ENCODE data around the gene ARHGAP8. TPM values are rescaled to one million over a fixed set of nuclear protein-coding genes. Genes with fewer than 3 reads are reported as not detected.
"Not testable (repeated sequence)": the region's sequence is repeated elsewhere in the genome, so short reads cannot be mapped to it uniquely, and the experiment has no call there.

ARHGAP8 gene
- total RNA-seq, 2 experiments from 2014 or later = 5.7 to 6.3 TPM

GRCh38 chr22:44848296-44848741, 95.9 kb downstream of the ARHGAP8 start:
- H3K9me3 Mint-ChIP-seq = no peaks in the 10 kb centered on the region
- H3K27ac Mint-ChIP-seq = no peak overlapping the region
- Histone ChIP-seq H3K36me3 (ENCODE audit: insufficient read depth, low read length) (no peaks in the 10 kb centered on the region), H3K4me3 (ENCODE audit: low read length) (no peak overlapping the region), H3K27me3 (ENCODE audit: control insufficient read depth in 1 of 2, insufficient read depth in 2 of 2, low read length in 2 of 2) (no peaks in the 10 kb centered on the region), H3K27ac (ENCODE audit: low read depth in 1 of 2, low read length in 2 of 2) (no peak overlapping the region), H3K9me3 (ENCODE audit: control insufficient read depth in 1 of 2, insufficient read depth in 1 of 2, low read length in 2 of 2) (peaks cover 13 to 28% of the 10 kb centered on the region in 2 experiments), H3K4me1 (ENCODE audit: insufficient read depth, low read length) (no peaks in the 10 kb centered on the region)
- no peaks in the 10 kb centered on the region for H3K4me1 Mint-ChIP-seq (ENCODE audit: low read depth)
- ATAC-seq (ENCODE audit: poor library complexity) = no peak
- POLR2A ChIA-PET = no interaction called here
- TF ChIP-seq CTCF (IDR thresholded peaks at IDR 0.05) = no peak
- no peak overlapping the region for H3K4me3 Mint-ChIP-seq
- CTCF ChIA-PET = no interaction called here
- H3K27me3 Mint-ChIP-seq = no peaks in the 10 kb centered on the region
- no peak for DNase-seq
- H3K36me3 Mint-ChIP-seq (ENCODE audit: low read depth) = no peaks in the 10 kb centered on the region
- intact Hi-C loops (cut with DNase I, micrococcal nuclease) = no loop called here

- Mint-ChIP-seq H3K36me3 (ENCODE audit: low read depth) (no peaks in the 10 kb centered on the region), H3K4me1 (ENCODE audit: low read depth) (no peaks in the 10 kb centered on the region), H3K4me3 (no peak overlapping the region), H3K9me3 (no peaks in the 10 kb centered on the region), H3K27ac (no peak overlapping the region), H3K27me3 (no peaks in the 10 kb centered on the region)
- H3K9me3 ChIP-seq (ENCODE audit: control insufficient read depth in 1 of 2, insufficient read depth in 1 of 2, low read length in 2 of 2) = peaks cover 13 to 23% of the 10 kb centered on the region in 2 experiments
- ChIA-PET CTCF (no interaction called here), POLR2A (no interaction called here)
- H3K36me3 ChIP-seq (ENCODE audit: insufficient read depth, low read length) = no peaks in the 10 kb centered on the region
- DNase-seq (no peak), ATAC-seq (ENCODE audit: poor library complexity) (no peak)
- H3K27me3 ChIP-seq (ENCODE audit: control insufficient read depth in 1 of 2, insufficient read depth in 2 of 2, low read length in 2 of 2) = no peaks in the 10 kb centered on the region
- H3K4me1 ChIP-seq (ENCODE audit: insufficient read depth, low read length) = no peaks in the 10 kb centered on the region
- no peak for TF ChIP-seq CTCF (IDR thresholded peaks at IDR 0.05)
- intact Hi-C loops (cut with DNase I, micrococcal nuclease) = no loop called here
- no peak overlapping the region for H3K27ac ChIP-seq (ENCODE audit: low read depth in 1 of 2, low read length in 2 of 2)
- H3K4me3 ChIP-seq (ENCODE audit: low read length) = no peak overlapping the region
Observed at GRCh38 chr22:44848791-44849420, 96.5 kb downstream of the ARHGAP8 start.

GRCh38 chr22:44850946-44851345, 98.6 kb downstream of the ARHGAP8 start:
- no peaks in the 10 kb centered on the region for H3K27me3 Mint-ChIP-seq
- POLR2A ChIA-PET = no interaction called here
- TF ChIP-seq CTCF (IDR thresholded peaks at IDR 0.05) = no peak

GRCh38 chr22:44854641-44855040, 102.3 kb downstream of the ARHGAP8 start:
- H3K27me3 ChIP-seq (ENCODE audit: control insufficient read depth in 1 of 2, insufficient read depth in 2 of 2, low read length in 2 of 2); H3K4me1 Mint-ChIP-seq (ENCODE audit: low read depth); H3K27ac Mint-ChIP-seq; H3K9me3 Mint-ChIP-seq; DNase-seq; H3K4me3 Mint-ChIP-seq; H3K9me3 ChIP-seq (ENCODE audit: control insufficient read depth in 1 of 2, insufficient read depth in 1 of 2, low read length in 2 of 2); H3K27me3 Mint-ChIP-seq; CTCF ChIA-PET; H3K27ac ChIP-seq (ENCODE audit: low read depth in 1 of 2, low read length in 2 of 2); H3K4me3 ChIP-seq (ENCODE audit: low read length); ATAC-seq (ENCODE audit: poor library complexity); intact Hi-C loops (cut with DNase I, micrococcal nuclease); H3K4me1 ChIP-seq (ENCODE audit: insufficient read depth, low read length); H3K36me3 ChIP-seq (ENCODE audit: insufficient read depth, low read length); POLR2A ChIA-PET; H3K36me3 Mint-ChIP-seq (ENCODE audit: low read depth): not testable (repeated sequence)

More at GRCh38 chr22:44850946-44851345, 98.6 kb downstream of the ARHGAP8 start:
- no peaks in the 10 kb centered on the region for H3K4me1 Mint-ChIP-seq (ENCODE audit: low read depth)
- H3K9me3 Mint-ChIP-seq = no peaks in the 10 kb centered on the region
- peaks cover 0 to 3% of the 10 kb centered on the region in 2 experiments for H3K9me3 ChIP-seq (ENCODE audit: control insufficient read depth in 1 of 2, insufficient read depth in 1 of 2, low read length in 2 of 2)
- no peak overlapping the region for H3K4me3 ChIP-seq (ENCODE audit: low read length)
- H3K27ac ChIP-seq (ENCODE audit: low read depth in 1 of 2, low read length in 2 of 2) = no peak overlapping the region
- DNase-seq (no peak), ATAC-seq (ENCODE audit: poor library complexity) (no peak)
- no peaks in the 10 kb centered on the region for H3K4me1 ChIP-seq (ENCODE audit: insufficient read depth, low read length)
- H3K36me3 ChIP-seq (ENCODE audit: insufficient read depth, low read length) = no peaks in the 10 kb centered on the region
- intact Hi-C loops (cut with DNase I, micrococcal nuclease) = no loop called here
- no peak overlapping the region for H3K4me3 Mint-ChIP-seq
- no peaks in the 10 kb centered on the region for H3K36me3 Mint-ChIP-seq (ENCODE audit: low read depth)
- H3K27ac Mint-ChIP-seq = no peak overlapping the region
- CTCF ChIA-PET = no interaction called here
- no peaks in the 10 kb centered on the region for H3K27me3 ChIP-seq (ENCODE audit: control insufficient read depth in 1 of 2, insufficient read depth in 2 of 2, low read length in 2 of 2)
